GM18526 (cell line): ENCODE measurements around the gene MTNR1A.

ENCODE experiments used
- POLR2A ChIP-seq: IDR thresholded peaks from 3 replicates; pipeline ENCODE4 v1.6.1; 2011; ENCODE audit not compliant: insufficient read length; ENCODE audit errors: extremely low read depth

Gene MTNR1A

DNA sequence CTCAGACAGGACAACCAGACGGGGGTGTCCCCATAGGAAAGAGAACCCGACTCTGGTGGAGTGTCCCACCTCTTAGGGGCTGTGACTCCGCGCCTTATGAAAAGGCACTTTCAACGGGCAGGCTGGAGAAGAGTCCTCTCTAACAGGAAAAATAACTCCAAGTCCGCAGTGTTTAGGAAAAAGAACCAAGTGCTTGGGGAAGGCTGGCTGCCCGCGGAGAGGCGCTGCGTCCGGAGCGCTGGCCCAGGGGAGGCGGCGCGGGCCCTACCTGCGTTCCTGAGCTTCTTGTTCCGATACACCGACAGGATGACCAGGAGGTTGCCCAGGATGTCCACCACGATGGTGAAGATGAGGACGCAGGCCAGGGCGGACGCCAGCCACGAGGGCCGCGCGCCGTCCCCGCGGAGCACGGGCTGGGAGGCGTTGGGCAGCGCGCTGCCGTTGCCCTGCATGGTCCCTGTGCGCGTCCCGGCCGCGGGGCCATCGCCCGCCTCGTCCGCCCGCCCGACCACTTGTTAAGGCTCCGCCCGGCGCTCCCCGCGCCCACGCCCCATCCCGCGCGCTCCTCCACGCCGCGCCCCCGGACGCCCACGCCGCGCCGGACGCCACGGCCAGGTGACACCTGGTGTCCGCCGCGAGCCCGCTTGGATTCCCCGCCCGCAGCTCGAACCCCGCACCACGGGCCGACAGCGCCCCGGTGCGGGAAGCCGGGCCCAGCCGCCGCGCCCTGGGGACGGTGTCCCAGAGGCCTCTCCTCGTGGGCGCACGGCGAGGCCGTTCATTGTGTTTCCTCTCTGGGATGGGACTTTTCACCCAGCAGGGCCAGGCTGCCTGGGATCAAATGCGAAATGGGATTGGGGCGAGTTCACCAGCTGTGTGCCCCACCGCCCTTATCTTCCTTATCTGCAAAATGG lies at the start of gene MTNR1A:
Gene MTNR1A (minus strand): TSS at position 654 of the 914 bp plus-strand sequence. CDS start 202 bp downstream, at position 452.
- TF ChIP-seq POLR2A: no peak

GRCh38 chr4:186604124-186604807 lies 48.9 kb upstream of the MTNR1A start:
- TF ChIP-seq POLR2A: no peak

- no peak for TF ChIP-seq POLR2A
Observed at GRCh38 chr4:186602978-186603377, 47.6 kb upstream of the MTNR1A start.

DNA sequence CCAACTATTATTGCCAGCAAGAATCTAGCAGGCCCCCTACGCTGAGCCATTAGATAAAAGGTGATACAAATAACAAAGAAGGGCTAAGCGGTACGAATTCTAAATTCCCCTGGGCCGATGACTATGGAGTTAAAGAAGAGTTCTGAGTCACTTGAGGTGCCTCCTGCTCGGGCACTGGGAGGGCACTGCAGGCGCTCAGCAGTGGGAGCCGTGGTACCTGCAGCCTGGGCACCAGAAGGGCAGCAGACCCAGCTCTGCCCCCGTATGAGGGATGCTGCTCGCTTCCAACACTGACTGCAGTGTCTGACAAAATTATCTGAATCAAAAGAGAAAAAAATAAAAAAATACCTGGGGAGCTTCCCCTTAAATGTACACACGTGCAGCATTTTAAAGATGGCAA lies 44.1 kb upstream of the MTNR1A start:
- no peak for TF ChIP-seq POLR2A

GRCh38 chr4:186598686-186599085 lies 43.3 kb upstream of the MTNR1A start:
- TF ChIP-seq POLR2A: no peak

DNA sequence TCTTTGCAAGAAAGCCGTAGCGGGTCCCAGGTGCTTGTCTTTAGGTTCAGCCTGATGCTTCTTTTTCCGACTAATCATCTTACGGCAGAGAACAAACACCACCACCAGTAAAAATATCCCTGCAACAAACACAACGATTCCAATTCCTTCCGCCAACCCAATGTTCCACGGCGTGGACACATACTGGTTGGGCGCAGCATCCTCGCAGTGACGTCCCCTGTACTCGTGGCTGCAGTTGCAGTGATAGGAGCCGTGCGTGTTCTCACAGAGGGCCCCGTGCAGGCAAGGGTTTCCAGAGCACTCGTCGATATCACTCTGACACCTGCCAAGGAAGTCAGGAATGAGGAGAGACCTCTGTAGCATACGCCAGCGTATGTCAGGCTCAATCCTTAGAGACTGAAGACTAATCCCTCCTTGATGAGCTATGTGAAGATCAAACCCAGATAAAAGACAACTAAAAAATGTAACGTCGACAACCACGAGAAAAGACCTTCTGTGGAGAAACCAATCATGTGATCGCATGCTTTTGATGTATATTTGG lies 41.6 kb upstream of the MTNR1A start:
- no peak for TF ChIP-seq POLR2A

- TF ChIP-seq POLR2A: no peak
Observed at GRCh38 chr4:186596346-186596745, 41.0 kb upstream of the MTNR1A start.

DNA sequence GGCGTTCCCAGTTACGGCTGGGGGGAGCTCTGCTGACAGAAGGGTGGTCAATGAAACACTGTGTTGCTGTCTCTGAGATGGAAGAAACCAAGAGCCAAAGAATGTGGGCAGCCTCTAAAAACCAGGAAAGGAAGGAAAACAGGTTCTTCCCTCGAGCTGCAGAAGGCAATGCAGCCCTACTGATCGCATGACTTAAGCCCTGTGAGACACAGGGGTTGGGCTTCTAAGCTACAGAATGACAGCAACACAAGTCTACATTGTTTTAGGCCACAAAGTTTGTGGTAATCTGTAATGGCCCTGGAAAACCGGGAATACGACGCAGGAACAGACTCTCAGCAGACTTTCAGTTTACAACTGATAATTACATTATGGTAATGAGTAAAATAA lies 38.2 kb upstream of the MTNR1A start:
- no peak for TF ChIP-seq POLR2A

GRCh38 chr4:186592966-186593586 lies 37.7 kb upstream of the MTNR1A start:
- no peak for TF ChIP-seq POLR2A

- no peak for TF ChIP-seq POLR2A
Observed at GRCh38 chr4:186592445-186592844, 37.1 kb upstream of the MTNR1A start.

DNA sequence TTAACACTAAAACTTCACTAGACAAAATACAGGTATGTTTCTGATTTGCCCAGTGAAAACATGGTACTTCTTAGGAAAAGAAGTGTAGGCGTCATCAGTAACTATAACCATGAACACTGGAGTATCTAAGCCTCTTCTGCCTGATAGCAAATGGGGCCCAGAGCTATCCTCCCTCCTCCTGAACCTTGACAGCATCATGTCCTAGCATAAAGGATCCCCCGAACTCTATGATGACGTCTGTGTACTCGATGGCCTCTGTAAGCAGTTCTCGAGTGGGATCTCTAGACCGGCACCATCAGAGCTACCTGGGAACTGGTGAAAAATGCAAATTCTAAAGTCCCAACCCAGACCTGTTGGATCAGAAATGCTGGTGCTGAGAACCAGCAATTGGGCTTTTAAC lies 36.3 kb upstream of the MTNR1A start:
- no peak for TF ChIP-seq POLR2A

DNA sequence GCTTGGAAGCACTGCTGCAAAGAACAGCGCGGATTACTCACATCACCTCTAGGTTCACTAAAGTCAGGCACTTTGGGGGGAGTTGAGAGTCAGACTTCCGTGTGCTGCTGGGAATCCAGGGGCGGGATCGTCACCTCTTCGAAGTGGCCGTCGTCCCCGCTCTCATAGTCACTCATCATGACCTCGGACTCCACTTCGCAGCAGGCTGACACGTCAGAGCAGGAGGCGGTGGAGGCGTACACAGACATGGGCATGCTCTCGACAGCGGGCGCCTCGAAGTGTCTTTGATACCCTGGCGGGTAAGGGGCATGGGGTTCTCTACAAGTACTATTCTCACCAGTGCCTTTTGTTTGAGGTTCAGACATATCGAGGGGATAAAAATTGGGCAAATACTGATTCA lies 33.1 kb upstream of the MTNR1A start:
- TF ChIP-seq POLR2A: no peak

GRCh38 chr4:186587416-186588018 lies 32.1 kb upstream of the MTNR1A start:
- TF ChIP-seq POLR2A: no peak

- no peak for TF ChIP-seq POLR2A
Observed at GRCh38 chr4:186586205-186586604, 30.8 kb upstream of the MTNR1A start.

GRCh38 chr4:186584912-186585311 lies 29.5 kb upstream of the MTNR1A start:
- TF ChIP-seq POLR2A: no peak
